Measurements from ENCODE around the gene TENT4B. TPM values are rescaled to one million over a fixed set of nuclear protein-coding genes. Genes with fewer than 3 reads are reported as not detected.
A peak's percentile ranks its signal among the peaks of the same experiment; 100 is the strongest.

Gene TENT4B
- total RNA-seq, 2 donors from 2014 or later, result 12.8 to 14.1 TPM

GRCh38 chr16:50253514-50253910 is 100.4 kb downstream of the TENT4B start:
- 92 to 94% methylated on average over 5 to 8 of the region's 8 CpGs for WGBS, 2 experiments (ENCODE audit: insufficient coverage in 1 of 2, insufficient read length in 1 of 2)
- H3K27me3 ChIP-seq (ENCODE audit: control insufficient read depth, insufficient read depth, low read length, poor library complexity, severe bottlenecking), result no peaks in the 10 kb centered on the region
- no peak overlapping the region for H3K27ac Mint-ChIP-seq
- no peaks in the 10 kb centered on the region for H3K9me3 Mint-ChIP-seq
- no peak overlapping the region for H3K27ac ChIP-seq (ENCODE audit: low read depth, low read length)
- no peaks in the 10 kb centered on the region for H3K36me3 ChIP-seq (ENCODE audit: control insufficient read depth, insufficient read depth, low read length)
- H3K9me3 ChIP-seq (ENCODE audit: control insufficient read depth, low read length), result no peaks in the 10 kb centered on the region
- no peaks in the 10 kb centered on the region for H3K36me3 Mint-ChIP-seq (ENCODE audit: low read depth)
- no peak overlapping the region for H3K4me3 Mint-ChIP-seq
- peaks cover 30% of the 10 kb centered on the region for H3K4me1 Mint-ChIP-seq
- H3K27me3 Mint-ChIP-seq (ENCODE audit: insufficient read depth), result no peaks in the 10 kb centered on the region
- no peak overlapping the region for H3K9ac ChIP-seq (ENCODE audit: extremely low read depth, low read length, poor library complexity, severe bottlenecking)
- DNase-seq, result peak; percentile 49
- no peak overlapping the region for H3K4me3 ChIP-seq (ENCODE audit: low read length)
- TF ChIP-seq, protein P1, sequence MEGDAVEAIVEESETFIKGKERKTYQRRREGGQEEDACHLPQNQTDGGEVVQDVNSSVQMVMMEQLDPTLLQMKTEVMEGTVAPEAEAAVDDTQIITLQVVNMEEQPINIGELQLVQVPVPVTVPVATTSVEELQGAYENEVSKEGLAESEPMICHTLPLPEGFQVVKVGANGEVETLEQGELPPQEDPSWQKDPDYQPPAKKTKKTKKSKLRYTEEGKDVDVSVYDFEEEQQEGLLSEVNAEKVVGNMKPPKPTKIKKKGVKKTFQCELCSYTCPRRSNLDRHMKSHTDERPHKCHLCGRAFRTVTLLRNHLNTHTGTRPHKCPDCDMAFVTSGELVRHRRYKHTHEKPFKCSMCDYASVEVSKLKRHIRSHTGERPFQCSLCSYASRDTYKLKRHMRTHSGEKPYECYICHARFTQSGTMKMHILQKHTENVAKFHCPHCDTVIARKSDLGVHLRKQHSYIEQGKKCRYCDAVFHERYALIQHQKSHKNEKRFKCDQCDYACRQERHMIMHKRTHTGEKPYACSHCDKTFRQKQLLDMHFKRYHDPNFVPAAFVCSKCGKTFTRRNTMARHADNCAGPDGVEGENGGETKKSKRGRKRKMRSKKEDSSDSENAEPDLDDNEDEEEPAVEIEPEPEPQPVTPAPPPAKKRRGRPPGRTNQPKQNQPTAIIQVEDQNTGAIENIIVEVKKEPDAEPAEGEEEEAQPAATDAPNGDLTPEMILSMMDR (conservative IDR thresholded peaks at IDR 0.05), result no peak
- peaks cover 13% of the 10 kb centered on the region for H3K4me1 ChIP-seq (ENCODE audit: control insufficient read depth, insufficient read depth, low read length)

DNA sequence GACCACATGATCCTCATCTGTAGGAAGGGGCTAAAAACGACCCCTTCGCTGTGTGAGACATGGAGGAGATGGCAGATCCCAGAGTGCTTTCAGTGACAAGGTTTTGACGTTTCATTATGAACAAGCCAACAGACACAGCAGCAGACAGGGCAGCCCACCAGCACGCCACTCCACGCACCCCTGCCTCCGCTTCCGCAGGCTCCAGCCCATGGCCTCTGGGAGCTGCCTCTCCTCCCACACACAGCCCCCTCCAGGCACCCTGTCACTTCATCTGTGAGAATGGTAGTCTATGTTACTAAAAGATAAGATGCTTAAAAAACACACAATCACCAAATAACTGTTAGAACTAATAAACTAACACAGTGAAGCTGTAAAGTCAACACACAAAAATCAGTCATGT is 101.0 kb downstream of the TENT4B start:
- H3K4me3 Mint-ChIP-seq, result no peak overlapping the region
- H3K27ac Mint-ChIP-seq, result no peak overlapping the region
- H3K9me3 Mint-ChIP-seq, result no peaks in the 10 kb centered on the region
- no peak overlapping the region for H3K4me3 ChIP-seq (ENCODE audit: low read length)
- H3K36me3 ChIP-seq (ENCODE audit: control insufficient read depth, insufficient read depth, low read length), result no peaks in the 10 kb centered on the region
- no peaks in the 10 kb centered on the region for H3K27me3 Mint-ChIP-seq (ENCODE audit: insufficient read depth)
- no peak overlapping the region for H3K9ac ChIP-seq (ENCODE audit: extremely low read depth, low read length, poor library complexity, severe bottlenecking)
- H3K36me3 Mint-ChIP-seq (ENCODE audit: low read depth), result no peaks in the 10 kb centered on the region
- peaks cover 25% of the 10 kb centered on the region for H3K4me1 Mint-ChIP-seq
- 68 to 79% methylated on average over 3 to 7 of the region's 7 CpGs for WGBS, 2 experiments (ENCODE audit: insufficient coverage in 1 of 2, insufficient read length in 1 of 2)
- H3K4me1 ChIP-seq (ENCODE audit: control insufficient read depth, insufficient read depth, low read length), result peaks cover 13% of the 10 kb centered on the region
- TF ChIP-seq, protein P1 (conservative IDR thresholded peaks at IDR 0.05), result no peak
- no peaks in the 10 kb centered on the region for H3K27me3 ChIP-seq (ENCODE audit: control insufficient read depth, insufficient read depth, low read length, poor library complexity, severe bottlenecking)
- H3K9me3 ChIP-seq (ENCODE audit: control insufficient read depth, low read length), result no peaks in the 10 kb centered on the region
- no peak overlapping the region for H3K27ac ChIP-seq (ENCODE audit: low read depth, low read length)
- DNase-seq, result peak; percentile 41

DNA sequence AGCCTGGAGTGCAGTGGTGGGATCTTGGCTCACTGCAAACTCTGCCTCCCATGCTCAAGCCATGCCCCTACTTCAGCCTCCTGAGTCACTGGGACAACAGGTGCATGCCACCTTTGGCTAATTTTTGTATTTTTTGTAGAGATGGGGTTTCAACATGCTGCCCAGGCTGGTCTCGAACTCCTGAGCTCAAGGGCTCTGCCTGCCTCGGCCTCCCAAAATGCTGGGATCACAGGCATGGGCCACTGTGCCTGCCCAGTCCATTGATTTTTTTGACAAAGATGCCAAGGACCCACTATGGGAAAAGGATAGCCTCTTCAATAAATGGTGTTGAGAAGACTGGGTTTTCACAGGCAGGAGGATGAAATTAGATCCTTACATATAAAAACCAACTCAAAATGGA is 102.4 kb downstream of the TENT4B start:
- H3K9me3 ChIP-seq (ENCODE audit: control insufficient read depth, low read length), result no peaks in the 10 kb centered on the region
- peaks cover 2% of the 10 kb centered on the region for H3K27me3 Mint-ChIP-seq (ENCODE audit: insufficient read depth)
- no peaks in the 10 kb centered on the region for H3K36me3 ChIP-seq (ENCODE audit: control insufficient read depth, insufficient read depth, low read length)
- TF ChIP-seq, protein P1 (conservative IDR thresholded peaks at IDR 0.05), result no peak
- peaks cover 8% of the 10 kb centered on the region for H3K4me1 ChIP-seq (ENCODE audit: control insufficient read depth, insufficient read depth, low read length)
- DNase-seq, result peak; percentile 20
- H3K36me3 Mint-ChIP-seq (ENCODE audit: low read depth), result peaks cover 5% of the 10 kb centered on the region
- H3K4me1 Mint-ChIP-seq, result peaks cover 18% of the 10 kb centered on the region
- no peaks in the 10 kb centered on the region for H3K27me3 ChIP-seq (ENCODE audit: control insufficient read depth, insufficient read depth, low read length, poor library complexity, severe bottlenecking)
- no peak overlapping the region for H3K9ac ChIP-seq (ENCODE audit: extremely low read depth, low read length, poor library complexity, severe bottlenecking)
- no peak overlapping the region for H3K27ac ChIP-seq (ENCODE audit: low read depth, low read length)
- no peak overlapping the region for H3K4me3 ChIP-seq (ENCODE audit: low read length)
- no peak overlapping the region for H3K27ac Mint-ChIP-seq
- peaks cover 2% of the 10 kb centered on the region for H3K9me3 Mint-ChIP-seq
- 100% methylated on average over 2 of the region's 2 CpGs for WGBS, 2 experiments (ENCODE audit: insufficient coverage in 1 of 2, insufficient read length in 1 of 2)
- H3K4me3 Mint-ChIP-seq, result no peak overlapping the region
